Peyer's patch (tissue), 4 donors: ENCODE results near the gene CCDC149. TPM values are rescaled to one million over a fixed set of nuclear protein-coding genes. Genes with fewer than 3 reads are reported as not detected.

Experiments
- DNase-seq, 3 donors: peaks; one replicate each; pipeline ENCODE4 v3.0.0-alpha.2; 2017 to 2019
- H3K27ac ChIP-seq, 4 donors: fragments of 200-600 bp; sonication (generic); one replicate each; pipeline ENCODE4 v1.5.1; 2016 to 2019
- H3K27me3 ChIP-seq, 2 donors: fragments of 200-600 bp; sonication (generic); one replicate each; pipeline ENCODE4 v1.5.1; 2019
- H3K36me3 ChIP-seq, 3 donors: fragments of 200-600 bp; sonication (generic); one replicate each; pipeline ENCODE4 v1.5.1; 2016 to 2019
- H3K4me1 ChIP-seq, 4 donors: fragments of 200-600 bp; sonication (generic); one replicate each; pipeline ENCODE4 v1.5.1; 2016 to 2019
- H3K4me3 ChIP-seq, 4 donors: fragments of 200-600 bp; sonication (generic); 1 replicate in 3 of 4; 2 replicates in 1 of 4; pipeline ENCODE4 v1.5.1; 2016 to 2019; ENCODE audit warnings: mild to moderate bottlenecking in 1 of 4
- H3K9me3 ChIP-seq, 4 donors: fragments of 200-600 bp; sonication (generic); one replicate each; pipeline ENCODE4 v1.5.1; 2016 to 2019; ENCODE audit warnings: mild to moderate bottlenecking in 1 of 4
- POLR2A ChIP-seq, 2 donors: fragments of 450-650 bp; IDR thresholded peaks; one replicate each; pipeline ENCODE4 v1.5.1; 2017; ENCODE audit warnings: antibody characterized with exemption in 2 of 2, mild to moderate bottlenecking in 2 of 2, moderate library complexity in 2 of 2
- total RNA-seq, 4 donors: library from RNA; depleted of rRNA; stranded (reverse); fragments of >200 nt; gene quantifications; one replicate each; pipeline ENCODE4 v1.1.0, GENCODE V29; 2016
- TF ChIP-seq, protein P1 (sequence below), 6 experiments: fragments of 450-650 bp in 4 of 6; fragments of 200-600 bp in 2 of 6; sonication (generic) in 1 of 6; IDR thresholded peaks; one replicate each; pipeline ENCODE4 v1.5.1; 2017 to 2019; ENCODE audit warnings: antibody characterized with exemption in 6 of 6, mild to moderate bottlenecking in 3 of 6, moderate library complexity in 1 of 6

The CCDC149 gene
- total RNA-seq, 4 donors from 2014 or later = 4.2 to 32.2 (median 6.4) TPM

DNA sequence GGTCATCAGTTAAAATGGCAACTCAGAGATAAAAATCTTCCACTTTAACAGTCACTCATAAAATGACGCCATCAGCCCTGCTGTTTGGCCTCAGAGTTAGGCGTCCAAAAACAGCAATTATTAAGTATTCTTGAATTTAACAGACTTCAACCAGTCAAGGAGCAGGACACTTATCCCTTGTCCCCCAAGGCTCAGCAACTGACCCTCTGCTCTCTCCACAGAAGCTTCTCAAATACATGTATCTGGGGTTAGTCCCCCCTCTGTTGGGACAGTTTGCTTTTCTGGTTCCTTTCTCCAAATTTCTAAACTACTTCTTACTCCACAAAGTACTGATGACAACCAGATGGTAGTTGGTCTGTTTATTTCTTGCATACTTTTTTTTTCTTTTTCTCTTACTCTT is 63.1 kb downstream of the CCDC149 start:
- Histone ChIP-seq H3K36me3 (no peaks in the 10 kb centered on the region), H3K9me3 (no peaks in the 10 kb centered on the region), H3K27me3 (no peaks in the 10 kb centered on the region), H3K27ac (no peak overlapping the region), H3K4me3 (no peak overlapping the region), H3K4me1 (no peaks in the 10 kb centered on the region)
- DNase-seq = no peak
- TF ChIP-seq, protein P1, sequence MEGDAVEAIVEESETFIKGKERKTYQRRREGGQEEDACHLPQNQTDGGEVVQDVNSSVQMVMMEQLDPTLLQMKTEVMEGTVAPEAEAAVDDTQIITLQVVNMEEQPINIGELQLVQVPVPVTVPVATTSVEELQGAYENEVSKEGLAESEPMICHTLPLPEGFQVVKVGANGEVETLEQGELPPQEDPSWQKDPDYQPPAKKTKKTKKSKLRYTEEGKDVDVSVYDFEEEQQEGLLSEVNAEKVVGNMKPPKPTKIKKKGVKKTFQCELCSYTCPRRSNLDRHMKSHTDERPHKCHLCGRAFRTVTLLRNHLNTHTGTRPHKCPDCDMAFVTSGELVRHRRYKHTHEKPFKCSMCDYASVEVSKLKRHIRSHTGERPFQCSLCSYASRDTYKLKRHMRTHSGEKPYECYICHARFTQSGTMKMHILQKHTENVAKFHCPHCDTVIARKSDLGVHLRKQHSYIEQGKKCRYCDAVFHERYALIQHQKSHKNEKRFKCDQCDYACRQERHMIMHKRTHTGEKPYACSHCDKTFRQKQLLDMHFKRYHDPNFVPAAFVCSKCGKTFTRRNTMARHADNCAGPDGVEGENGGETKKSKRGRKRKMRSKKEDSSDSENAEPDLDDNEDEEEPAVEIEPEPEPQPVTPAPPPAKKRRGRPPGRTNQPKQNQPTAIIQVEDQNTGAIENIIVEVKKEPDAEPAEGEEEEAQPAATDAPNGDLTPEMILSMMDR (IDR thresholded peaks at IDR 0.05) = no peak
- TF ChIP-seq POLR2A (IDR thresholded peaks at IDR 0.05) = no peak

DNA sequence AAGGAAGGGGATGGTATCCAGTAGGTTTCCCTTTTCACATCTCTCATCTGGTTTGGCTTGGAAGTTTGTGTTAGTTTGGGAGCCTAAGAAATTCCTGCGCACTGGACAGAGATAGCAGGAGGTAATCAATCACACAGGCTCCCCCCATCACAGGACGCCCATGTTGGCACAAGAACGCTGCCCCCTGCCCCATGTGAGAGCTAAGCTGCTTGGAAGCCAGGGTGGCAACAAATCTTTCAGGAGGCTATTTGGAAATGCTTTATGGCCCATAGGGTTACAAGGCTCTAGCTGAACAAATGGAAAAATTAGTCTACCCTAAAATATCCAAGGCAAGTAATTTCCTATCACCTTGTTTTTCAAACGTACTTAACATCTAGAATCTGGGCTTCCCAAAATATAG is 63.5 kb downstream of the CCDC149 start:
- H3K9me3 ChIP-seq = no peaks in the 10 kb centered on the region
- H3K27me3 ChIP-seq = no peaks in the 10 kb centered on the region
- no peaks in the 10 kb centered on the region for H3K36me3 ChIP-seq
- H3K27ac ChIP-seq = no peak overlapping the region
- DNase-seq = no peak
- no peak overlapping the region for H3K4me3 ChIP-seq
- H3K4me1 ChIP-seq = no peaks in the 10 kb centered on the region
- TF ChIP-seq, protein P1 (IDR thresholded peaks at IDR 0.05) = no peak
- TF ChIP-seq POLR2A (IDR thresholded peaks at IDR 0.05) = no peak

DNA sequence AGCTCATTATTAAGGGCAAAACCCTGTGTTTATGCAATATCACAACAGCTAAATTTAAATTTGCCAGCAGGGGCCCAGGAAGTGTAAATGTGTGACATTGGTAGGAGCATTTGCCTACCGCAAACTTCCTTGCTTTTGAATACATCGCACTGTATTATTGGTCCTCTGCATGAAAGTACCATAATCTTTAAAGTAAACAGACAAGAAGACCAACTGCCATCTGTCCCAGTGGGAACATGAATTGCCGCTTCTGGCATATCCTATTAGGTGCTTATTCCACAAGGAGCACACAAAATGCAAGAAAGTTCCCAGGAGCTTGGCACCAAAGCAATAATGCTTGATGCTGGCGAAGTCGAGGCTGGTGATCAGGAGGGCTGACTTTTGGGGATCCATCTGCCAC is 66.1 kb downstream of the CCDC149 start:
- no peak overlapping the region for H3K27ac ChIP-seq
- no peak overlapping the region for H3K4me3 ChIP-seq
- H3K27me3 ChIP-seq = no peaks in the 10 kb centered on the region
- TF ChIP-seq, protein P1 (IDR thresholded peaks at IDR 0.05) = no peak
- no peak for TF ChIP-seq POLR2A (IDR thresholded peaks at IDR 0.05)
- H3K36me3 ChIP-seq = no peaks in the 10 kb centered on the region
- H3K9me3 ChIP-seq = no peaks in the 10 kb centered on the region
- no peaks in the 10 kb centered on the region for H3K4me1 ChIP-seq
- no peak for DNase-seq

DNA sequence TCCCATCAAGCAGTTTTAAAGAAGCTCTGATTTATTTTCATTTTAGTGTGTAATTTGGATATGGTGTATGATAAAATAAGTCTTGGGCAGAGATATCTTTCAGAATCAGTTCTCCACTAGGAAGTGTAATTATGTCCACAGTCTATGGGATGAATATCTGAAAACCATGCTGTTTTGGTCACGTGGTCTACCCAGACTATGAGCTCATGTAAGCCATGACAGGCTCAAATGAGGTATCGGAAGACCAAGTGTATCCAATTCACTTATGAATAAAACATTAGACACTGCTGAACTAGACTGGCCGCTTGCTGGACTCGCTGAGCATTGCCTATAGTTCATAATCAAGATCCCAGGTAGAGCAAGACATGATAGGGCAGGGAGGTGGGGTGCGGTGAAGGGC is 66.9 kb downstream of the CCDC149 start:
- no peak overlapping the region for H3K27ac ChIP-seq
- no peaks in the 10 kb centered on the region for H3K9me3 ChIP-seq
- DNase-seq = no peak
- TF ChIP-seq, protein P1 (IDR thresholded peaks at IDR 0.05) = no peak
- TF ChIP-seq POLR2A (IDR thresholded peaks at IDR 0.05) = no peak
- H3K4me1 ChIP-seq = peaks cover 0 to 4% (median 0%) of the 10 kb centered on the region in 4 donors
- H3K27me3 ChIP-seq = no peaks in the 10 kb centered on the region
- H3K36me3 ChIP-seq = no peaks in the 10 kb centered on the region
- no peak overlapping the region for H3K4me3 ChIP-seq

DNA sequence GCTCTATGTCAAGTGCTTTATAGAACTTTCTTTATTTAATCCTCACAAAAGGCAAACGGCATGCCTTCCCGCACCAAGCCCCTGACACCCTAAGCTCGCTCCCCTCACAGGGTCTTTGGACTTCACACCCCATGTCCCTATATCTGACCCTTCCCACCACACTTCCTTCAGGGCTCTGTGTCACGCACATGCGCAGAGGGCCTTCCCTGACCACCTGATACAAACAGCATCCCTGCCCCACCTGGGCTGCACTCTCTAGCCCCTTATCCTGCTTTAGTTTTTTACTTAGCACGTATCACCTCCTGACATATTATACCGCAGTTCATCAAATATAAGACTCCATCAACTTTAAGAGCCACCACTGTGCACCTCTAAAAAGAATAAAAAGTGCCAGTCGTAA is 67.7 kb downstream of the CCDC149 start:
- H3K36me3 ChIP-seq = no peaks in the 10 kb centered on the region
- no peak overlapping the region for H3K27ac ChIP-seq
- DNase-seq = no peak
- peaks cover 0 to 4% (median 0%) of the 10 kb centered on the region in 4 donors for H3K4me1 ChIP-seq
- H3K4me3 ChIP-seq = no peak overlapping the region
- H3K9me3 ChIP-seq = no peaks in the 10 kb centered on the region
- no peak for TF ChIP-seq POLR2A (IDR thresholded peaks at IDR 0.05)
- TF ChIP-seq, protein P1 (IDR thresholded peaks at IDR 0.05) = no peak
- no peaks in the 10 kb centered on the region for H3K27me3 ChIP-seq

DNA sequence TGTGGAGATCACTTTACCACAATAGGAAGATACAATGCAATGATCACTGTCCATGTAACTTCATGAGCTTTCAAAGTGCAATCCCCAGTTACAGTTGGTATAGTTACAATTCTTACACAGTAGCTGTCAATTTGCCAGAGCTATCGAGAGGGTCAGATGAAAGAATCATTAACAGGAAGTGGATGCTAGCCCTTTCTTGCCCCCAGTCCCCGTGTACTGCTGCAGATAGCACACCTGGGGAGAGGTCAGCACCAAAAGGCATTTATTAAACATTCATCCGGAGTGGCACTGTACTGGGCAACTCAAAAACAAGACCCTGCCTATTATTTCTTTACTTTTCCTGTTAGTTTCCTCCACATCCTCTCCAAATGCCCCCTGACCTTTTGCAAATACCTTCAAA is 69.7 kb downstream of the CCDC149 start:
- DNase-seq = no peak
- H3K27me3 ChIP-seq = no peaks in the 10 kb centered on the region
- no peak overlapping the region for H3K4me3 ChIP-seq
- H3K27ac ChIP-seq = no peak overlapping the region
- no peaks in the 10 kb centered on the region for H3K36me3 ChIP-seq
- H3K9me3 ChIP-seq = no peaks in the 10 kb centered on the region
- H3K4me1 ChIP-seq = peaks cover 0 to 4% (median 0%) of the 10 kb centered on the region in 4 donors
- no peak for TF ChIP-seq POLR2A (IDR thresholded peaks at IDR 0.05)
- TF ChIP-seq, protein P1 (IDR thresholded peaks at IDR 0.05) = no peak
